Globus pallidus (tissue), 1 donor: ENCODE measurements around the gene KCNH1.

Experiments used
- DNase-seq: peaks from one replicate; pipeline ENCODE4 v3.0.0-alpha.2; 2015; ENCODE audit warnings: low spot score

KCNH1 gene

GRCh38 chr1:210754878-210755665 is 378.9 kb downstream of the KCNH1 start:
- peak; percentile 40 for DNase-seq

- DNase-seq, result no peak
These were observed 382.0 kb downstream of the KCNH1 start for GRCh38 chr1:210751911-210752310.

- DNase-seq, result no peak
These were observed 383.5 kb downstream of the KCNH1 start for GRCh38 chr1:210750468-210750867.

- DNase-seq, result no peak
These were observed 385.2 kb downstream of the KCNH1 start for GRCh38 chr1:210748796-210749195.

GRCh38 chr1:210747890-210748289 is 386.1 kb downstream of the KCNH1 start:
- peak; percentile 7 for DNase-seq

GRCh38 chr1:210747112-210747511 is 386.8 kb downstream of the KCNH1 start:
- DNase-seq, result no peak

- DNase-seq, result no peak
These were observed 387.8 kb downstream of the KCNH1 start for GRCh38 chr1:210746024-210746731.

- no peak for DNase-seq
These were observed 390.9 kb downstream of the KCNH1 start for GRCh38 chr1:210743038-210743437.

- DNase-seq, result no peak
These were observed 392.4 kb downstream of the KCNH1 start for GRCh38 chr1:210741564-210741963.

- DNase-seq, result no peak
These were observed 394.3 kb downstream of the KCNH1 start for GRCh38 chr1:210739627-210740026.

- no peak for DNase-seq
These were observed 395.7 kb downstream of the KCNH1 start for GRCh38 chr1:210738256-210738655.

GRCh38 chr1:210736713-210737112 is 397.2 kb downstream of the KCNH1 start:
- no peak for DNase-seq

GRCh38 chr1:210731597-210731996 is 402.4 kb downstream of the KCNH1 start:
- no peak for DNase-seq

GRCh38 chr1:210731193-210731592 is 402.8 kb downstream of the KCNH1 start:
- no peak for DNase-seq

GRCh38 chr1:210730023-210730422 is 403.9 kb downstream of the KCNH1 start:
- DNase-seq, result no peak

- no peak for DNase-seq
These were observed 405.4 kb downstream of the KCNH1 start for GRCh38 chr1:210728437-210729149.

- no peak for DNase-seq
These were observed 406.2 kb downstream of the KCNH1 start for GRCh38 chr1:210727709-210728108.

- peak; percentile 15 for DNase-seq
These were observed 407.3 kb downstream of the KCNH1 start for GRCh38 chr1:210726621-210727020.

GRCh38 chr1:210724768-210725167 is 409.2 kb downstream of the KCNH1 start:
- DNase-seq, result no peak

GRCh38 chr1:210723646-210724045 is 410.3 kb downstream of the KCNH1 start:
- DNase-seq, result no peak

GRCh38 chr1:210722410-210723081 is 411.4 kb downstream of the KCNH1 start:
- no peak for DNase-seq

- DNase-seq, result no peak
These were observed 418.9 kb downstream of the KCNH1 start for GRCh38 chr1:210715072-210715471.
